ENCODE measurements around the gene MUSK. TPM values are rescaled to one million over a fixed set of nuclear protein-coding genes. Genes with fewer than 3 reads are reported as not detected.

The MUSK gene
- total RNA-seq, 1 experiment from 2014 or later: not detected

DNA sequence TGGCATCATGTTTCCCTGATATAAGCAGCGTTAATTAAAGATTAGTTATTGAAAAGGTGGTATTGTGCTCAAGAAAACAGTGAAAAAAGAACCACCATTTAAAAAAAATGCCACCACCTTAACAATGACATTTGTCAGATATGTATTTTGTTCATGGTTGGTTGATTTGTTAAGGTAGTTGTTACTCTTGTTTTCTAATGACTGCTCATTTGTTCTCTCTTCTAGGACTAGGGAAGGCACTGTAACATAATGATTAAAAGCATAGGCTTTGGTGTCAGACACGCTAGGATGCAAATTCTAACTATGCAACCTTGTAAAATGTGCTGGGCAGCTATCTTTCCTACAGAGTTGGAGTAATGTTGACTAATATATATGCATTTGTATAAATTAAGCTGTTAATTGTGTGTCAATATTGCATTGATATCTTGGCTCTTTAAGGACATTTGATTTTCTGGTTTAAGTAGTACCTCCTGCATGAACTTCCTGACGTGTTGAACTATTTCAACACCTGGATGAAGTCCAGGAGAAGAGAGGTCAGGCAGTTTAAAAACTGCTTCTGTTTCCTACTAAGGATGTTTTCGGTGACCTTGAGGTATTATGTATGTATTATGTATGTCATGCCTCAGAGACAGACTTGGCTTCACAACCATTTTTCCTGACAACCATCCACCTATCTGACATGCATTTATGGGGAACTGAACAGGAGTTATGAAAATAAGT is 77.8 kb downstream of the MUSK start:
- DNase-seq (ENCODE audit: low read depth, low spot score): no peak
- in situ Hi-C loops (cut with HindIII; ENCODE audit: low pct_unique_long_range_greater_than_20kb, low sequenced_read_pairs): no loop called here

DNA sequence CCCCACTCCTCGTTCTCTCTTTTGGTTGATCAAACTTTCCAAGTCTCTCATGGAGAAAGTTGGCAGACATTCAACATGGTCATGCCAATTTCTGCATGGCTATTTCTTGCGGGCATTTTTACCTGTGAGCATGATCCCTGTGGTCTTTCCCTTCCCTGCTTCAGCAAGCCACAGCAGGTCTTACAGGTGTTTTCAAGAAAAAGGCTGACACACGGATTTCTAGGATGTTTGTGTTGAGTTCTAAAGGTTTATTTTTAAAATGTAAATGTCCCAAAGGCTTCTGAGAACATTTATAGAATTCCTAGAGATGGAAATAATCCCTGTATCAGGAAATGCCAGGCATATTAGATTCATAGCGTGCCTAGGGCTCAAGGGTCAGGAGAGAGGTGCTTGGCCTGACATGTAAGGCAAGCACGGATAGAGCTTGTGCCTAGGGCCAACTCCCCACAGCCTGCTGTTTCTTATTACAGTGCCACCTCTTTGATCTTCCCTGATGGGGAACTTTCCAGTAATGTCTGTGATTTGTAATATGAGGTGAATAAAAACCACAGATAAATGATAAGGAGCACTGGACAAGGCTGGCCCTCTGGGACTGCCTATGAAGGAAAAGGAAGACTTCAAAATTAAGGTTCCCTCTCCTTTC is 79.8 kb downstream of the MUSK start:
- in situ Hi-C loops (cut with HindIII; ENCODE audit: low pct_unique_long_range_greater_than_20kb, low sequenced_read_pairs): no loop called here
- no peak for DNase-seq (ENCODE audit: low read depth, low spot score)

DNA sequence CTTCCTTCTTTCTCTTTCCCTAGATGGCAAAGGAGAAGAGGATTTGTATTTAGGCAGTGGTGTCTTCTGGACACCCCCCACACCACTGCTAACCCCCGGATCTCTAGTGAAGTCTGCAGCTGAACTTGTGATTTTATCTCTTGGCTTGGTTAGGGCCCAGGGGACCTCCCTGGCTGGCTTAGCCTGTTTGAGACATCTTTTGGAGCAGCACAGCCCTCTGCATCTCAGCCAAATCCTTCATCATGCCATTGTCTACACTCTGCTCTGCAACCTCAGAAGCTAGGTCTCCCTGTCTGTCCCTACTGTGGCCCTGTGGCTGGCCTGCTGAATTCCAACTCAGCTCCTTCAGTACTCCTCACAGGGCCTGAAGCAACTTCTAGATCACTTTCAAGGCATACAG is 81.7 kb downstream of the MUSK start:
- in situ Hi-C loops (cut with HindIII; ENCODE audit: low pct_unique_long_range_greater_than_20kb, low sequenced_read_pairs): no loop called here
- DNase-seq (ENCODE audit: low read depth, low spot score): no peak

DNA sequence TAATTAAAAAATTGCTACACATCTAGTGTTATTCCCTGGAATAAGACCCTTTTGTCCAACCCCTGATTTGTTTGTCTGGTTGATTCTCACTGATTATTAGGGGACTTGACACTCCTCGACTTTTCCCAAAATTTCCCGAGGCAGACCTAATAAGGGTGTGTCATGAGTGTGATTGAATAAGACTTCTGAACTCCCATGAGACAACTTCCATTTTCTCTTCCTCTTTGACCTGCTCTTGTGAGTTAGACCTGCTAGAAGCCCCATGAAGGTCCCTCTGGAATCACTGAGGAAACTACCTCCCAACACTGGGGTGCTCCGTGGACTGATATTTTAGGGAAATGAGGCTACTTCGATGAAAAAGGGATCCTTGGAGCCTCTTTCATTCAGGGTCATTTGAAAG is 83.4 kb downstream of the MUSK start:
- in situ Hi-C loops (cut with HindIII; ENCODE audit: low pct_unique_long_range_greater_than_20kb, low sequenced_read_pairs): no loop called here
- DNase-seq (ENCODE audit: low read depth, low spot score): no peak

DNA sequence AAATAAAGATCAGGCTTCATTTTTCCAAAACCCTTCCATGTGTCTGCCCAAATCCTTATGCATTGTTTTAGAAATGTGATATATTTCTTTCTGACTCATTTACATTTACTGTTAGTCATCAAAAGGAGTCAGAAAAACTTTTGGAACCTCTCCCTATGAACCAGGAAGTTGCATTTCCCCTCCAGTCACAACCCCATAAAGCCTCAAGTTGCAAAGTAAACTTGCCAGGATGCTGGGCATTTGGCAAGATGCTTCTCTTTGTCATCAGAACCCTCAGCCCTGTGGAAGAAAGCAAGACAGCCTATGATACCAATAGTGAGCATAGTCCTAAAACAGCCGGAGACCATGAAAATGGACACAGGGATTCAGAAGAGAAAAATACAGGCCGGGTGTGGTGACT is 84.2 kb downstream of the MUSK start:
- no peak for DNase-seq (ENCODE audit: low read depth, low spot score)
- in situ Hi-C loops (cut with HindIII; ENCODE audit: low pct_unique_long_range_greater_than_20kb, low sequenced_read_pairs): no loop called here

DNA sequence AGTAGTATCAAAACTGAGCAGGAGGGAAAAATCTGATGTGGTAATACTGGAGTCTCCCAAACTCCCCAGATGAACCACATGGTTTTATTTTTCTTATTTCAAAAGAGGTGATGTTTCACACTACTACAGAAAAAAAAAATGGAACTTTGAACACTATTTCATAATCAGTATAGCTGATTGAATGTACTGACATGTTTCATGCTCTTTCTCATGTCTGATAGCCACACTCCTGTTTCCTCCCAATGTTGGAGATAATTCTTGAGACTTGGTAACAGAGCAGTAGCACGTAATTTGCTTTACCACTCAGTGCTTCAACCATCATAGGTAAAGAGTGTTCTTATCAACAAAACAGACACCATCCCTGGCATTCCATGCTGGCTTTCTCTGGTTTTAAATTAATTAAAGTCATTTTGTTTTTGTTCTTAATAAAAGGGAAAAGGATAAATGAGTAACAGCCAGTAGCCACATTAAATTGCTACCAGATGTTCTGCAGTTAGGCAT is 85.2 kb downstream of the MUSK start:
- DNase-seq (ENCODE audit: low read depth, low spot score): no peak
- in situ Hi-C loops (cut with HindIII; ENCODE audit: low pct_unique_long_range_greater_than_20kb, low sequenced_read_pairs): no loop called here

DNA sequence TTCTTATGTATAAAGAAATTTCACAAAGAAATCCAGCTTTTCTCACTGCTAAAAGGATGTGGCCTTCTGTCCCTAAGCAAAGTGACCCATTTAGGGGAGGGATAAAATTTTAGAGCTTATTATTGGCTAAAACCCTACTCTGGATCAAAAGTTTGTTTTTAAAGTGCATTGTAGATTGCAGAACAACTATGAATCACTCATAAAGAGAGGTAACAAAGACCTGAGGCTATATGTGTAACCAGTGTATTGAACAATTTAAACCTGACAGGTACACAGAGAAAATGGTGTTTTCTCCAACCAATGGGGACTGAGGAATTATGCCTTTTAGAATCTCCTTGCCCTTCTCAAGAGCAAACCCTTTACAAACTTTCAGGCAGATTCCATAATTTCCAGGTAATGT is 86.6 kb downstream of the MUSK start:
- in situ Hi-C loops (cut with HindIII; ENCODE audit: low pct_unique_long_range_greater_than_20kb, low sequenced_read_pairs): no loop called here
- no peak for DNase-seq (ENCODE audit: low read depth, low spot score)

DNA sequence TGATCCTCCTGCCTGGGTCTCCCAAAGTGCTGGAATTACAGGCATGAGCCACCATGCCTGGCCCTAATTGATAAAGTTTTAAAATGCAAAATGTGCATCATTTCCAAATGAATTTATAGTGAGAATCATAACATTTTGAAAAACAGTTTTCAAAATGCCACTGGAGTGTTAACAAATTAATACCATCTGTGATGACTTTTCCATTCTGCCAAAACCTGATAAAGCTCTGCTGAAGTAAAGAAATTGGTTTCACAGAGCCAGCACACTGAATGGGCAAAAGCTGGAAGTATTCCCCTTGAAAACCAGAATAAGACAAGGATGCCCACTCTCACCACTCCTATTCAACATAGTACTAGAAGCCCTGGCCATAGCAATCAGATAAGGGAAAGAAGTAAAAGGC is 89.6 kb downstream of the MUSK start:
- in situ Hi-C loops (cut with HindIII; ENCODE audit: low pct_unique_long_range_greater_than_20kb, low sequenced_read_pairs): no loop called here
- DNase-seq (ENCODE audit: low read depth, low spot score): no peak

DNA sequence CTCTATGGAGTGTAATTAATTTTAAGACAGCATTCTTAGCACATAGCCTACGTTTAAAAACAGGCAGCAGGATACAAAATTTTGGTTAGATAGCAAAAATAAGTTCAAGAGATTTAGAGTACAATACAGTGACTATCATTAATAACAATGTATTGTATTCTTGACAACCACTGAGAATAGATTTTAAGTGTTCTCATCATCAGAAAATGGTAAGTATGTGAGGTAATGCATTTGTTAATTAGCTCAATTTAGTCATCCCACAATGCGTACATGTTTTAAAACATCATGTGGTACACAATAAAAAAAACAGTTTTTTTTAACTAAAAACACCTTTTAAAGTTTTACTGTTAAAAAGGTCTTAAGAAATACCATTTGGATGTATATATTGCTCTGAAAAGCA is 94.2 kb downstream of the MUSK start:
- in situ Hi-C loops (cut with HindIII; ENCODE audit: low pct_unique_long_range_greater_than_20kb, low sequenced_read_pairs): no loop called here
- DNase-seq (ENCODE audit: low read depth, low spot score): no peak

DNA sequence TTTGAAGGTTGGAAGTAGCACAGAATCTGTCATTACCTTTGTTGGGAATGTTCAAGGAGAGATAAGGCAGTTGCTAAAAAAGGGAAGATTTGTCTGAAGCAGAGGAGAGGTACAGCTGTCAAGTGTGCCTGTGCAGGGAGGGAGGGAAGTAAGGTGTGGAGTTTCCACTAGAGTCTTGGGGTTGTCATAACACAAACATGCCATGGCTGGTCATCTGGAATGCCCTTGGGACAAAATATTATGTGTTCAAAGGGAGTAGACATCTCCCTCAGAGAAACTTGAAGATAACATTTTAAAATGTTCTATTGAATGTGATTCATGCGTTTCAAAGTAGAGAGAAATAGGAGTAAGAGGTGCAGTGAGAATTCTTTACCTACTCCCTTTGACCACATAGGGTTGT is 95.0 kb downstream of the MUSK start:
- in situ Hi-C loops (cut with HindIII; ENCODE audit: low pct_unique_long_range_greater_than_20kb, low sequenced_read_pairs): no loop called here
- no peak for DNase-seq (ENCODE audit: low read depth, low spot score)

DNA sequence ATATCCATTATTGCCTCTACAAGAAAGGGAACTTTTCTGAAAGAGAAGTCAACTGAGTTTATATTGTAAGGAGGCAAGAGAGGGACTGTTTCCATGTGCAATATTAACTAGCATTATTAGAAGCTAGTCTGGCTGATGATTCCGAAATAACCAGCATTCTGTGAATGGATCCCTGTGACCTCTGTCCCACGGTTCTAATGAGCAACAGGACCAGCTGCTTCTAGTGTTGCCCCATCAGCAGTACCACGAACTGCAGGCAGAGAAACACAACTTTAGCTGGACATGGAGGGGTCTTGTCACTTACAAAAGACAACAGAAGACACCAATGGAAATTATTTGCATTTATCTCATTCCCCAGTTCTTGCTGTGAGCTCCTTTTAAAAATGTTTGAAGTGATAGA is 95.4 kb downstream of the MUSK start:
- in situ Hi-C loops (cut with HindIII; ENCODE audit: low pct_unique_long_range_greater_than_20kb, low sequenced_read_pairs): no loop called here
- no peak for DNase-seq (ENCODE audit: low read depth, low spot score)

DNA sequence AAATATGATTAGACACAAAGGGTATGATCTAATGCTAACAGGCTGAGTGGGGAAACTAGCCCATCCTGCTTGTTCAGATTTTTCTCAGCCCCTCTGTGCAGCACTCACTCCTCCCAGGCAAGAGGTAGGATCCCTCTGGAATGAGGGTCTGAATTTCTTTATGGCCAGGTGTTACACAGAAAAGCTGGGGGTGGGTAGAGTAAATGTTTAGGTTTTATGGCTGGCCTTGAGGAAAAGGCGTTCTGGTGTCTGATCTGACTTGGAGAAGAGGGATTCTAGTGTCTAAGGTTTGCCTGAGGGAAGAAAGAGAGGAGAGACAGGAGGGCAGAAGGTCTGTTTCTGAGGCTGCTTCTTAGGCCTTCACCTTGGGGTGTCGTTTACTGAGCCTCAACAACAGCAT is 97.3 kb downstream of the MUSK start:
- in situ Hi-C loops (cut with HindIII; ENCODE audit: low pct_unique_long_range_greater_than_20kb, low sequenced_read_pairs): no loop called here
- no peak for DNase-seq (ENCODE audit: low read depth, low spot score)

DNA sequence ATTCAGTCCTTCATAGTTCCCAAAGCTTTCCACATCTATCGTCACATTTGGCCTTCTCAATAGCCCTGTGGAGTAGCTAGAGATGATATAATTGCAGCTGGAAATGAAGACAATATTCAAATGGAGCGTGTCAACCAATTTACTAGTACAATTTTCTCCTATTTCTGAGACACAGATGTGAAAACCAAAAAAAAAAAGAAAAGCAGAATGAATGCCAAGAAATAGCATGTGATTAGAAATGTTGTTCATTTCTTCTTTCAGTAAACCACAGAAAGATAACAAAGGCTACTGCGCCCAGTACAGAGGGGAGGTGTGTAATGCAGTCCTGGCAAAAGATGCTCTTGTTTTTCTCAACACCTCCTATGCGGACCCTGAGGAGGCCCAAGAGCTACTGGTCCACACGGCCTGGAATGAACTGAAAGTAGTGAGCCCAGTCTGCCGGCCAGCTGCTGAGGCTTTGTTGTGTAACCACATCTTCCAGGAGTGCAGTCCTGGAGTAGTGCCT is 99.0 kb downstream of the MUSK start:
- no peak for DNase-seq (ENCODE audit: low read depth, low spot score)
- in situ Hi-C loops (cut with HindIII; ENCODE audit: low pct_unique_long_range_greater_than_20kb, low sequenced_read_pairs): no loop called here

DNA sequence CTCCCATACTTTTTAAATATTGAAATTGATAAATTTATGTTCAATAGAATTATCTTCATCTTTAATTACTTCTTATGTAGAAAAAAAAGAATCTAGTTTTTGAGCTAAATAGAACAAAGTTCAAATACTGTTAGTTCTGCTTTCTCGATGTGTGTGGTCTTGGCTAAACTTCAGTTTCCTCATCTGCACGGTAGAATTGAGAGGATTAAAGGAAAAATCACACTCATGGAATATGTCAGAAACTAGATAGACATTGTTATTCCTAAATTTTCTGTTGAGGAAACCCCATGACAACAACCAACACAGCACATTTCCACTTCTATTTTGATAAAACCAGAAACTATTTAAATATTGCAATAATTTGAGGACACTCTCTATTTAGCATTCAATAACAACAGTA is 100.3 kb downstream of the MUSK start:
- in situ Hi-C loops (cut with HindIII; ENCODE audit: low pct_unique_long_range_greater_than_20kb, low sequenced_read_pairs): no loop called here
- DNase-seq (ENCODE audit: low read depth, low spot score): no peak

DNA sequence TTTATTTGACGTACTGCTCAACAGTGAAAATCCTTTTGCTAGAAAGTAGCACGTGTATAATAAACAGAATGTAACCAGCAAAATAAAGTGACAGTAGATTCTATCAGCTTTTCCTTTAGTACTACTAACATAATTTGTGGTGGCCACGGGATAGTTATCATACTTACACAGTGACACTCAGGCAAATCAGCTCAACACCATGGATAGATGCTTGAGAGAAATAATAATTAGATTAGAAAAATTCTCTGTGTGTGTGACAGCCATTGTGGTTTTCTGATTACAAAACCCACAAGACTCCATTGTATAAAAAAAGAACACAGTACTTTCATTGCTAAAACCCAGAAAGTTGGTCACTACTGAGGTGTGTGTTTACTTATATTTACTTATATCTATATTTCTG is 101.1 kb downstream of the MUSK start:
- in situ Hi-C loops (cut with HindIII; ENCODE audit: low pct_unique_long_range_greater_than_20kb, low sequenced_read_pairs): no loop called here
- no peak for DNase-seq (ENCODE audit: low read depth, low spot score)

DNA sequence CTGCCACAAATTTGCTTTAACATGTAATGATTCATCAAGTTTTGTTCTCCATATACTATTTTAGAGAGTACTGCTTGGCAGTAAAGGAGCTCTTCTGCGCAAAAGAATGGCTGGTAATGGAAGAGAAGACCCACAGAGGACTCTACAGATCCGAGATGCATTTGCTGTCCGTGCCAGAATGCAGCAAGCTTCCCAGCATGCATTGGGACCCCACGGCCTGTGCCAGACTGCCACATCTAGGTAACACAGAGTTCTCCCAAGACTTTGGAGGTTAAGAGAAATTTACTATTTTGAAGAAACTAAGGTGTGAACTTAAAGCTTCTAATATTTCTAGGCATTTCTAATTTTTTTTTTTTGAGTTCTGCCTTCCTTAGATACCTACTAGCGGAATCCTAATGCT is 107.1 kb downstream of the MUSK start:
- no peak for DNase-seq (ENCODE audit: low read depth, low spot score)
- in situ Hi-C loops (cut with HindIII; ENCODE audit: low pct_unique_long_range_greater_than_20kb, low sequenced_read_pairs): no loop called here

DNA sequence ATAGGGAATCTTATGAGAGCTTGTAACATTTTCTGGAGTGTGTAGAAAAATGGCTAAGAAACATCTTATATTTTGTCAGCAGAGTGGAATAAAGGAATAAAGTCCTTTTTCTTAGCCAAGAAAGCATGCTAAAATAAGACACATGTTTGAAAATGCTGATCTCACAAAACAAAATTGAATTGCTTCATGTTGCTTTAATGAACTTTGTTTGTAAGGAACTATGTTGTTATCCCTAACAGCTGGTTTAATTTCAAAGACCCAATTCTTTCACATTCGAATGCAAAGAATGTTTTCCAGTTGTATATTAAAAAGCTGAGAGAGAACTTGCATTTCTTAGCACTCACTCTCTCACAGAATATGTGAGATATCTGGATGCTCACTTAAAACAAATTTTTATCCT is 107.6 kb downstream of the MUSK start:
- in situ Hi-C loops (cut with HindIII; ENCODE audit: low pct_unique_long_range_greater_than_20kb, low sequenced_read_pairs): no loop called here
- DNase-seq (ENCODE audit: low read depth, low spot score): no peak

DNA sequence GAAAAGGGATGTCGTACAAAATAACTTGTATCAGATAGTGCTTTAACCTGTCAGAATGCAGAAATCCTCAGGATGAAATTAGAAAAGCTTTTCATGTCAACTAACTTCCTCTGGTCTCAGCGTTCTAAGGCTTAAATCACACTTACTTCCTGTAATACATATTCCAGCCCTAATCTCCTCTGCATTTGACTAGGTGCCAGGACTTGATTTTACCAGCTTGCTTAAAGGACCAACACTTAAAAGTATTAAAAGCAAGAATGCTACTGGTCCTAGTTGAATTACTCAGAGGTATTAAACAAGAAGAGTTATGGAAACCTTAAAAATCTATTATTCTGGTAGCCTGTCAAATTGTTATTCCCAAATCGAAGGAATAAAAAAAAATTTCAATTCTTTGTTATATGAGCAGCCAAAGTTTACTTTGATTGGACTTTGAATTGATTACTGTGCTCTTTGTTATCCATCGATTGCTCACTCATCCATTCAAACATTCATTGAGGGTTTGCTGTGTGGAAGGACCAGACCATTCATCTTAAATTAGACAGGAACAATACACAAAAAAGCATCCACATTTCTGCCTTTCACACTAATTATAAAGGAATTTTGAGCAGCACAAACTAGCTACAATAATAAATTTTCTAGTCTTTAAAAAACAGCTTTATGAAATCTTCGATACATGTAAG is 108.7 kb downstream of the MUSK start:
- in situ Hi-C loops (cut with HindIII; ENCODE audit: low pct_unique_long_range_greater_than_20kb, low sequenced_read_pairs): no loop called here
- no peak for DNase-seq (ENCODE audit: low read depth, low spot score)

DNA sequence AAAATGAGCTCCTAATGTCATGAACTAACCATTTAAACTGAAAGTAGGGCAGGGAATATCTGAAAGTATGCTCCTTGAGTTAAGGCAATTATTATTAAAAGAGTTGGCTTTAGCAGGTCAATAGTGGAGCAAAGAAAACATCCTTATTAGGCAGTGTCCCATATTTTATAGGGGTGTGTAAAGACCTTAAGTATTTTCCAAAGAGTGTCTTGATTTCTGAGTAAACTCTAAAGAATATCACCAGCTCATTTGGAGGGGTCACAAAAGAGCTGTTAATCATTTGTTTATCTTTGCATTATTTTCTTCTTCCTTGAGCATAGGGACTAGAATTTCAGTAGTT is 109.3 kb downstream of the MUSK start:
- in situ Hi-C loops (cut with HindIII; ENCODE audit: low pct_unique_long_range_greater_than_20kb, low sequenced_read_pairs): no loop called here
- no peak for DNase-seq (ENCODE audit: low read depth, low spot score)

All from SK-MEL-5 (cell line).